ENCODE results near the gene ATXN2L. TPM values are rescaled to one million over a fixed set of nuclear protein-coding genes. Genes with fewer than 3 reads are reported as not detected.

Gene ATXN2L
- total and polyA plus RNA-seq, 10 of the 15 experiments (the other 5 are each of a cell fraction or from before 2014, with no cell fraction given), result 3.5 to 210 (median 61.1) TPM

DNA sequence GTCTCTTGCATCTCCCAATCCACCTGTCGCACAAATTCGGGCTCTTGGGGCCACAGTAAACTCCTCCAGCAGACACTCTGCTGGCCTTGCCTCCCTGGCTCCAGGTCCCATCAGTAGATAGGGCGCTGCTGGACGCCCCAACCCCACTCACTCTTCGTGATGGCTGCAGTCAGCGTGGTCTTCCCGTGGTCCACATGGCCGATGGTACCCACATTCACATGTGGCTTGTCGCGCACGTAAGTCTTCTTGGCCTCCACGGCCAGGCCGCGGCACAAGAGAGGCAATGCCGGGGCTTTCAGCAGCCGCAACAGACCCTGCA, 22.9 kb downstream of the ATXN2L start:
- H3K4me2 ChIP-seq (ENCODE audit: control insufficient read depth, insufficient read depth), result peak overlapping the region; percentile 90
- TF ChIP-seq ZNF384 (IDR thresholded peaks at IDR 0.05; ENCODE audit: borderline replicate concordance, low read depth, low read length) (0 out of 2 replicates have a peak, but pooled peaks have one; percentile 2), SMC3 (IDR thresholded peaks at IDR 0.05; ENCODE audit: borderline replicate concordance, low read length) (no peak), PAX5 (IDR thresholded peaks at IDR 0.05; ENCODE audit: borderline replicate concordance, low read depth, low read length) (no peak), SRF (IDR thresholded peaks at IDR 0.05; ENCODE audit: low read depth in 2 of 2, low read length in 2 of 2) (no peak), POLR2AphosphoS2 (IDR thresholded peaks at IDR 0.05; ENCODE audit: low read depth, low read length) (no peak), ZZZ3 (IDR thresholded peaks at IDR 0.05; ENCODE audit: control insufficient read depth, insufficient read length, low read depth) (no peak)
- TF ChIP-seq, protein P1, sequence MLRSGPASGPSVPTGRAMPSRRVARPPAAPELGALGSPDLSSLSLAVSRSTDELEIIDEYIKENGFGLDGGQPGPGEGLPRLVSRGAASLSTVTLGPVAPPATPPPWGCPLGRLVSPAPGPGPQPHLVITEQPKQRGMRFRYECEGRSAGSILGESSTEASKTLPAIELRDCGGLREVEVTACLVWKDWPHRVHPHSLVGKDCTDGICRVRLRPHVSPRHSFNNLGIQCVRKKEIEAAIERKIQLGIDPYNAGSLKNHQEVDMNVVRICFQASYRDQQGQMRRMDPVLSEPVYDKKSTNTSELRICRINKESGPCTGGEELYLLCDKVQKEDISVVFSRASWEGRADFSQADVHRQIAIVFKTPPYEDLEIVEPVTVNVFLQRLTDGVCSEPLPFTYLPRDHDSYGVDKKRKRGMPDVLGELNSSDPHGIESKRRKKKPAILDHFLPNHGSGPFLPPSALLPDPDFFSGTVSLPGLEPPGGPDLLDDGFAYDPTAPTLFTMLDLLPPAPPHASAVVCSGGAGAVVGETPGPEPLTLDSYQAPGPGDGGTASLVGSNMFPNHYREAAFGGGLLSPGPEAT (IDR thresholded peaks at IDR 0.05; ENCODE audit: low read depth), result no peak
- TF ChIP-seq, protein P2, sequence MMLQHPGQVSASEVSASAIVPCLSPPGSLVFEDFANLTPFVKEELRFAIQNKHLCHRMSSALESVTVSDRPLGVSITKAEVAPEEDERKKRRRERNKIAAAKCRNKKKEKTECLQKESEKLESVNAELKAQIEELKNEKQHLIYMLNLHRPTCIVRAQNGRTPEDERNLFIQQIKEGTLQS (IDR thresholded peaks at IDR 0.05; ENCODE audit: borderline replicate concordance, extremely low read depth, low read depth, low read length), result no peak
- TF ChIP-seq, protein P3, sequence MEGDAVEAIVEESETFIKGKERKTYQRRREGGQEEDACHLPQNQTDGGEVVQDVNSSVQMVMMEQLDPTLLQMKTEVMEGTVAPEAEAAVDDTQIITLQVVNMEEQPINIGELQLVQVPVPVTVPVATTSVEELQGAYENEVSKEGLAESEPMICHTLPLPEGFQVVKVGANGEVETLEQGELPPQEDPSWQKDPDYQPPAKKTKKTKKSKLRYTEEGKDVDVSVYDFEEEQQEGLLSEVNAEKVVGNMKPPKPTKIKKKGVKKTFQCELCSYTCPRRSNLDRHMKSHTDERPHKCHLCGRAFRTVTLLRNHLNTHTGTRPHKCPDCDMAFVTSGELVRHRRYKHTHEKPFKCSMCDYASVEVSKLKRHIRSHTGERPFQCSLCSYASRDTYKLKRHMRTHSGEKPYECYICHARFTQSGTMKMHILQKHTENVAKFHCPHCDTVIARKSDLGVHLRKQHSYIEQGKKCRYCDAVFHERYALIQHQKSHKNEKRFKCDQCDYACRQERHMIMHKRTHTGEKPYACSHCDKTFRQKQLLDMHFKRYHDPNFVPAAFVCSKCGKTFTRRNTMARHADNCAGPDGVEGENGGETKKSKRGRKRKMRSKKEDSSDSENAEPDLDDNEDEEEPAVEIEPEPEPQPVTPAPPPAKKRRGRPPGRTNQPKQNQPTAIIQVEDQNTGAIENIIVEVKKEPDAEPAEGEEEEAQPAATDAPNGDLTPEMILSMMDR (IDR thresholded peaks at IDR 0.05 in 2 of 3, conservative IDR thresholded peaks at IDR 0.05 in 1 of 3; ENCODE audit: control insufficient read depth in 2 of 3, extremely low read depth in 1 of 3, insufficient read depth in 1 of 3, low read depth in 3 of 3, low read length in 3 of 3), result no peak
- H3K9me3 ChIP-seq (replicated peaks; ENCODE audit: control insufficient read depth, insufficient read depth, low read length), result no peaks in the 10 kb centered on the region
- peaks cover 9 to 10% of the 10 kb centered on the region in 2 experiments; a peak in 3 of 4 replicates for H3K36me3 ChIP-seq (ENCODE audit: control insufficient read depth in 2 of 2, insufficient read depth in 2 of 2, low read length in 1 of 2)
- intact Hi-C loops (cut with micrococcal nuclease; ENCODE audit: unreplicated experiment), result loop anchor here (1.0 to 2.0 kb wide), 4 partner anchors 19 to 79 kb away; partner anchors contain the start of genes ATP2A1 and RABEP2
- H3K79me2 ChIP-seq (ENCODE audit: control insufficient read depth, insufficient read depth, low read length), result peaks cover 23% of the 10 kb centered on the region
- no peaks in the 10 kb centered on the region for H3K27me3 ChIP-seq (replicated peaks in 1 of 2; ENCODE audit: control insufficient read depth in 2 of 2, insufficient read depth in 2 of 2, low read length in 1 of 2)
- DNase-seq (ENCODE audit: low read depth, low spot score), result no peak
- ChIA-PET CTCF (interaction anchor here (0.9 to 4.0 kb wide), 7 partner anchors 17 to 100 kb away, joined by 3 to 21 read pairs (median 3); partner anchors contain the start of genes CD19 and SH2B1), RAD21 (ENCODE audit: unreplicated experiment) (interaction anchor here (1.0 to 3.4 kb wide), 6 partner anchors 17 to 99 kb away, joined by 4 to 22 read pairs (median 5); partner anchors contain the start of gene CD19), SMC1A (ENCODE audit: uncharacterized antibody, unreplicated experiment) (interaction anchor here (1.0 to 4.1 kb wide), 6 partner anchors 17 to 108 kb away, joined by 3 to 27 read pairs (median 10); partner anchors contain the start of genes CD19, RABEP2 and SH2B1), POLR2A (interaction anchor here (4.2 to 4.9 kb wide), 2 partner anchors 17 to 23 kb away, joined by 28 to 43 read pairs; partner anchors contain the start of genes ATXN2L and SH2B1)
- peak overlapping the region; percentile 96 for H3K4me3 ChIP-seq
- H3K9ac ChIP-seq (ENCODE audit: control insufficient read depth, insufficient read depth, low read length), result peak overlapping the region; percentile 93
- in situ Hi-C loops (cut with MboI), result no loop called here
- BruUV-seq (replicated peaks), result no TSS peak
- under 1% methylated on average over 16 of the region's 16 CpGs for WGBS (ENCODE audit: insufficient coverage, insufficient replicate concordance, low lambda C conversion rate, missing lambda C conversion rate)
- peak overlapping the region; percentile 81 for H3K27ac ChIP-seq (ENCODE audit: control insufficient read depth, insufficient read depth)
- peak overlapping the region; percentile 40 for H2AFZ ChIP-seq (ENCODE audit: control insufficient read depth, low read depth, low read length)
- ATAC-seq, result peak; percentile 3
- no peaks in the 10 kb centered on the region for H4K20me1 ChIP-seq (ENCODE audit: control insufficient read depth, insufficient read depth)
- peaks cover 9% of the 10 kb centered on the region for H3K4me1 ChIP-seq (ENCODE audit: control insufficient read depth, insufficient read depth, low read length)
- no peak for FAIRE-seq

Data from GM12878 (cell line).